NCI-H1105 treated with DMSO at 0.1 percent for 48 hours (cell line): ENCODE measurements around the gene SCN1B.
"Not testable (repeated sequence)": the region's sequence is repeated elsewhere in the genome, so short reads cannot be mapped to it uniquely, and the experiment has no call there.

ENCODE experiments used
- DNase-seq: peaks from one replicate; lab custom pipeline; 2025; lab: John Stamatoyannopoulos, UW

SCN1B gene

GRCh38 chr19:35037716-35038622, 7.7 kb downstream of the SCN1B start:
- no peak for DNase-seq

DNA sequence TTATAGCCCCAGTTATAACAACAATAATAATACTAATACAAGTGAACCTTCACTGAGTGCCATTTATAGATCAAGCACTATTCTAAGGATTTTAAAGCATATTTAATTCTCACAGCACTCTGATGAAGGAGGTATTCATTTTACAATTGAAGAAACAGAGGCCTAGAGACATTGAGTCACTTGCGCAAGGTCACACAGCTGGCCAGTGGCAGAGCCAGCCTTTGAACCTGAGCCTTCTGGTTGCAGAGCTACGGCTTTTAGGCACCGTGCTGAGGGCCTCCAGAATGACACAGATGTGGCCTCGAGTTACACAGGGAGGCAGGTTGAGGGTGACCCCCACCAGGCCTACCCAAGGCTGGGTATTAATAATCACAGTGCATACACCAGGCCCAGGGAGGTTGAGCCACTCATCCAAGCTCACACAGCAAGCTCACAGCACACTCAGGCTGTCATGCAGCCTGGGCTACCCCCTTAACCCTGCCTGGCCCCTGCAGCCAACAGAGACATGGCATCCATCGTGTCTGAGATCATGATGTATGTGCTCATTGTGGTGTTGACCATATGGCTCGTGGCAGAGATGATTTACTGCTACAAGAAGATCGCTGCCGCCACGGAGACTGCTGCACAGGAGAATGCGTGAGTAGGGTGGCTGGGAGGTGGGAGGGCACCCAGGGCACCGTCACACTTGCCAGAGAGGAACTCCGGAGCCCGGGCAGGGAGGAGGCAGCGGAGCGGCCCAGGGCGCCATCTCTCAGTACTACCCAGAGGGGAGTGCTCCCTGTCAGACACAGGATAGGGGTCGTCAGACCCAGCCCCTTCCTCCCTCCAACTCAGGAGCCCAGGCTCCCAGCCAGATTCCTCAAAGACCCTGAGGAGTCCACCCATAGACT, 8.6 kb downstream of the SCN1B start:
- DNase-seq, result no peak

DNA sequence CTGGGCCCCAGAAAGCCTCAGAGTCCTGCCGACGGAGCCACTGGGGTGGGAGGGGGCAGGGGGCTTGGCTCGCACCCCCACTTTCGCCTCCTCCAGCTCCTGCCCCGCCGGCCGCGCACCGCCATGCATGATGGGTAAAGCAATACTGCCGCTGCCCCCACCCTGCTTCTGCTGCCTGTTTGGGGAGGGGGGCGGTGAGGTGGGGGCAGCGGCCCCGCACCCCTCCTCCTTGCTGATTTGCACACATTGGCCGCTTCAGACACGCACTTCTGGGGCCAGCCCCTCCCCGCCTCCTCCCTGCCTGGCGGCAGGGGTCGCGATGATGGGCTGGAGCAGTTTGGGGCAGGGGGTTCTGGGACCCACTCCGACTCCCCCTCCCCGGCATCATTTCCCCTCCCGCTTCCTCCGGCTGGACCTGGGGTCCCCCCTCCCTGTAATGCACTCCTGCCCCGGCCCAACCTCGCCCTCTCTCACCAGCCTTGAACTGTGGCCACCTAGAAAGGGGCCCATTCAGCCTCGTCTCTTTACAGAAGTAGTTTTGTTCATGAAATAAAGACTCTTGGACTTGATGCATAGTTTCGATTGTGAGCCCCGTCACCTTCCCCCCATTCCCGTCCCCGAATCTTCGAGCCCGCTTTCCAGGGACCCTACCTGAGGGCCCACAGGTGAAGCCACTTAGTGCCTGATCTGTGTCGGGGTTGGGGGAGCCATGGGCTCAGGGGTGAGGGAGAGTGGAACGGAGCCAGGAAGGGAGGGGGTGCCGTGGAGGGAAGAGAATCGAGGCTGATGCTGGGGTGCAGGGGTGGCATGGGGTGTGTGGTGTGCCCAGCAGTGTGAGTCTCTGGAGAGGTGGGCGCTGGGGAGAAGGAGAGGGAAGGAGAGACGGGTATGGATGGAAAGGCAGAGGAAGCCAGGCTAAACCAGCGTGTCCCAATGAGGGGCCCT, 9.9 kb downstream of the SCN1B start:
- DNase-seq, result no peak

GRCh38 chr19:35040826-35041547, 10.7 kb downstream of the SCN1B start:
- no peak for DNase-seq

- no peak for DNase-seq
Measured at GRCh38 chr19:35041548-35042055, 11.3 kb downstream of the SCN1B start, which contains the start of gene HPN. Gene HPN, plus strand, starts transcription at chr19:35041721. Its CDS starts 786 bp downstream, at chr19:35042507.

DNA sequence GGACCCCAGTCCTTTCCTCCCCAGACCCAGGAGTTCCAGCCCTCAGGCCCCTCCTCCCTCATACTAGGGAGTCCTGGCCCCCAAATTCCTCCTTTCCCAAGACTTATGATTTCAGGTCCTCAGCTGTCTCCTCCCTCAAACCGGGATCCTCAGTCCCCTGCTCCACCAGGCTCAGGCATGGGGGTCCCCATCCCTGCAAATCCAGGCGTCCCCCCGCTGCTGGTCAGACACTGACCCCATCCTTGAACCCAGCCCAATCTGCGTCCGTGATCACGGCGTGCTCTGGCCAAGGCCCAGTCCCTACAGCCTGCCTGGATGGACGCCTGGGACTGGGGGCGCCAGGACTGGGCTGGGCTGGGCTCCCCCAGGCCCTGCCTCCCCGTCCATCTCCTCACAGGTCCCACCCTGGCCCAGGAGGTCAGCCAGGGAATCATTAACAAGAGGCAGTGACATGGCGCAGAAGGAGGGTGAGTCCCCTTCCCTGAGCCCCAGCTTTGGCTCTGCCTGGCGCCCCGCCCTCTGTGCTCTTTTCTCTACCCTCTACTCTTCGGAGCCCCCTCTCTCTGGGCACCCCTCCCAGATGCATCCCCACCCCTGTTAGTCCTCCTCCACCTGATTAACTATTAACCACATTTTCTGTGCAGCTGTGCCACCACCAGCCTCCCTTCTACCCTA, 11.9 kb downstream of the SCN1B start:
- no peak for DNase-seq

DNA sequence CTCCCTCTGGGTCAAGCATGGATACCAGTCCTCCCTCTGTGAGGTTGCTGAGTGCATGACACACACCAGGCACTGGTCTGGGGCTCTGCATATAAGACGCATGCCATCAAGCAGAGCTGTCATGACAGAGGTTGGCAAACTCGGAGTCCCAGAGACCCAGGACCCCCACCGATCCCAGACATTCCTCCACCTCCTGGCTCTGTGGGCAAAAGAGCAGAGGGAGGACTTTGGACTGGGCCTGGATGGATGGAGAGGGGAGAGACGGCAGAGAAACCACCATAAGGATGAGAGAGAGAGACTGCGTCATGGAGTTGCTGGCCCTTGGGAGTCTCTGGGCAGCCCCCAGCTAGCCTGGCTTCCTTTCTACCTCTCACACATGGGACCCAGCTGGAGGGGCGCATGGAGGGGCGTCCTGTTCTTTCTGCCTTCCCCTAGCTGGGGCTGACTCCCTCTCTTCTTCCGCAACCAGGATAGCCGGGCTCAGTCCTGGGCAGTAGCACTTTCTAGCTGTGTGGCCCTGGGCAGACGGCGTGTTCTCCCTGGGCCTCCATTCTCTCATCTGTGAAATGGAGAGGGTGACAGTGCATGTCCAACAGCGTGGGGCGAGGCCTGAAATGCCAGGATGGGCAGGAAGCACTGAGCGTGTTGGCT, 12.8 kb downstream of the SCN1B start:
- no peak for DNase-seq

GRCh38 chr19:35043906-35044305, 13.6 kb downstream of the SCN1B start:
- no peak for DNase-seq

- DNase-seq, result peak; percentile 35
Measured at GRCh38 chr19:35044317-35045117, 14.2 kb downstream of the SCN1B start.

GRCh38 chr19:35045667-35046300, 15.5 kb downstream of the SCN1B start:
- no peak for DNase-seq

DNA sequence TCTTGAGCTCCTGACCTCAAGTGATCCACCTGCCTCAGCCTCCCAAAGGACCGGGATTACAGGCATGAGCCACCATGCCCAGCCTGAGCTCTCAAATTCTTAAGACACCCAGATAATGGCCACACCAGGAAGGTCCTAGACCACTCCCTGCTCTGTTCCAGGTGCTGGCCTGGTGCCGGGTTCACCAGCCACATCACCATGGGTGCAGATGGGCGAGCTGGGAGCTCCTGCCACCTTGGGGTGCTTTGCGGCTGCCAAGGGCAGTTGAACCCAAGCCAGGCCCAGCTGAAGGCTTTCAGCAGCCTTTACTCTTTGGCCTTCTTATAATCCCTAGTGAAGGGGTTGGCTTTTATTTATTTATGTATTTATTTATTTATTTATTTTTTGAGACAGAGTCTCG, 16.2 kb downstream of the SCN1B start:
- no peak for DNase-seq

DNA sequence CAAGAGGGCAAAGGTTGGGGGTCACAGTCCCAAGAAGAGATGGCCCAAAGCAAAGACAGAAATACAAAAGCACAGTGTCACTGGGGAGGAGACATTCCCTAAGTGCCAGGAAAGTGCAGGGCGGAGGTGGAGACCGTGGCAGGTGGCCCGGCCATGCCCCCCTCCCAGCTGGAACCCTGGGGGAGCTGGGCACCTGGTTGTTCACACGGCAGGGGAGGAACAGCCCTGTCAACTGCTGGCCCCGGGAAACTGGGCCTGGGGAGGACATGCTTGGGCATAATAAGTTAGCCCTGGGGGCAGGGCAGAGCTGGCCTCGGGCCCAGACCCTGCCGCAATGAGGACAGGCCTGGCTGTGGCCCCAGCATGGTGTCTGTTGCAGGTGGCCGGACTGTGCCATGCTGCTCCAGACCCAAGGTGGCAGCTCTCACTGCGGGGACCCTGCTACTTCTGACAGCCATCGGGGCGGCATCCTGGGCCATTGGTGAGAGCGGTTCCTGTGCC, 18.7 kb downstream of the SCN1B start:
- DNase-seq, result peak; percentile 66

DNA sequence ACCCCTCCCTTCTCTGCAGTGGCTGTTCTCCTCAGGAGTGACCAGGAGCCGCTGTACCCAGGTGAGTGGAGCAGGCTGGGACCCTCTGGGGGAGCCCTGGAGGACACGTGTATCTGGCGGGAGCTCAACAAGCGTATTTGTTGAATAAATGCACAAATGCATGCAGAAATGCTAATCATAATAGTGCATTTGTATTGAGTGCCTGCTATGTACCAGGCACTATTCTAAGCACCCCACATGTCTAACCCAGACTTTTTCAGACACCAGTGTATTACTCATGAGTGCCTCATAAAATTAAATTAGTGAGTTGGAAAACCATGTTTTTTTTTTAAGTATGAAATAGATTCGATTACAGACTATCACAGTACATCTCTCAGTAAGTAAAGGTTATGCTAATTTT, 19.2 kb downstream of the SCN1B start:
- DNase-seq, result no peak

DNA sequence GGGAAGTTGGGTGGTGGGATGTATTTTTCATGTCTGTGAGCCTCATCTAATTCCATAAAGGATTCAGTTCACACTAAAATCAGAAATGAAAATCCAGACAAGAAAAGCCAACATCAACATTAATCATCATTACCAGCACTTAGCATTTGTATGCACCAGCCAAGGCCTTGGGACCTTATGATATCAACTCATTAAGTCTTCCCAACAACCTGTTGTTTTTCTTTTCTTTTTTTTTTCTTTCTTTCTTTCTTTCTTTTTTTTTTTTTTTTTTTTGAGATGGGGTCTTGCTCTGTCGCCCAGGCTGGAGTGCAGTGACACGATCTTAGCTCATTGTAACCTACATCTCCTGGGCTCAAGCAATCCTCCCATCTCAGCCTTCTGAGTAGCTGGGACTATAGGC, 20.4 kb downstream of the SCN1B start:
- not testable (repeated sequence) for DNase-seq

DNA sequence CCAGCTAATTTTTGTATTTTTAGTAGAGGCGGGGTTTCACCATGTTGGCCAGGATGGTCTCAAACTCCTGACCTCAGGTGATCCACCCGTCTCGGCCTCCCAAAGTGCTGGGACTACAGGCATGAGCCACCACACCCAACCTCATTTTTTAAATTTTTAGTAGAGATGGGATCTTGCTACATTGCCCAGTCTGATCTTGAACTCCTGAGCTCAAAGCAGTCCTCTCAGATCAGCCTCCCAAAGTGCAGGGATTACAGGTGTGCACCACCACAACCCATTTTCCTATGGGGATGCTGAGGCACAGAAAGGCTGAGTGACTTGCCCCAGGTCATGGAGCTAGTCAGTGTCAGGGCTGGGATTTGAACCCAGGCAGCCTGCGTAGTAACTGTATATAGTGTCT, 21.0 kb downstream of the SCN1B start:
- DNase-seq, result not testable (repeated sequence)

- DNase-seq, result no peak
Measured at GRCh38 chr19:35051796-35052195, 21.5 kb downstream of the SCN1B start.

DNA sequence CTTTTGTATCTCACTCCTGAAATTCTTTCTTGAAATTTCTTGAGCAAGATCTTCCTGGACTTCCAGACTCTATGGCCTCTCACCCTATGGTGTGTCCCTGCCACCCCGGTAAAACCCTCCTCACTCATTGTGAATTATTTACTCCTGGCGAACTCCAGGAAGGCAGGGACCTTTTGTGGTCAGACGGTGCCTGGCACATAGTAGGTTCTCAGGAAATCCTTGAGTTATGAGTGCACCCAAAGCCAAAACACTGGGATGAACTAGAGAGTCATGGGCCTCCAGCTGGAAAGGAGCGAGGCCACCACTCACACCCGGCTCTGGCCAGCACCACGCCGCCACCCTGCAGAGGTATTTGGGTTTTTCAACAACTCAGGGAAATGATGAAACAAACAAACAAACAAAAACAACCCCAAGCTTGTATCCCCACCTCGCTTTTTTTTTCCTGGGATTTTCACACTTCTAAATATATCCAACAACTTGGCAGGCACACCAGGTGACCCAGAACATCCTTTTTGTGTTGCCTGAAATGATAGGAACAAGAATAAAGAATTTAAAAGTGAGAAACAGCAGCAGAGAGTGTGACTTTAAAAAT, 22.4 kb downstream of the SCN1B start:
- DNase-seq, result no peak
